CD14-positive monocyte (primary cell): ENCODE results near the gene BRICD5. TPM values are rescaled to one million over a fixed set of nuclear protein-coding genes. Genes with fewer than 3 reads are reported as not detected.

ENCODE experiments used
- DNase-seq, 3 donors: peaks; one replicate each; pipeline ENCODE4 v3.0.0-alpha.2; 2011 to 2022
- H2AFZ ChIP-seq: 2 replicates; pipeline ENCODE4 v1.6.0; 2012; ENCODE audit warnings: mild to moderate bottlenecking, low read depth, low read length, inconsistent platforms; ENCODE audit not compliant: insufficient read depth, poor library complexity, severe bottlenecking
- H3K27ac ChIP-seq, 2 donors: 1 replicate in 1 of 2; 2 replicates in 1 of 2; pipeline ENCODE4 v1.5.1; 2012 to 2013; ENCODE audit warnings: low read length in 2 of 2, control low read depth in 1 of 2, inconsistent platforms in 1 of 2, low read depth in 1 of 2, mild to moderate bottlenecking in 1 of 2
- H3K27me3 ChIP-seq, 2 donors: one replicate each; pipeline versions ENCODE4 v1.6.0 to v1.6.1; 2011 to 2013; ENCODE audit warnings: low read length in 2 of 2; ENCODE audit not compliant: control insufficient read depth in 2 of 2, insufficient read depth in 2 of 2
- H3K36me3 ChIP-seq, 2 donors: replicated peaks in 1 of 2; 1 replicate in 1 of 2; 2 replicates in 1 of 2; pipeline versions ENCODE4 v1.5.1 to v1.6.1; 2012 to 2013; ENCODE audit warnings: low read length in 2 of 2, control low read depth in 1 of 2, inconsistent platforms in 1 of 2, mild to moderate bottlenecking in 1 of 2; ENCODE audit not compliant: insufficient read depth in 2 of 2, control insufficient read depth in 1 of 2
- H3K4me1 ChIP-seq, 2 donors: 1 replicate in 1 of 2; 2 replicates in 1 of 2; pipeline versions ENCODE4 v1.5.1 to v1.6.1; 2012 to 2013; ENCODE audit warnings: low read length in 2 of 2, control low read depth in 1 of 2, inconsistent platforms in 1 of 2, mild to moderate bottlenecking in 1 of 2, moderate library complexity in 1 of 2; ENCODE audit not compliant: insufficient read depth in 2 of 2, control insufficient read depth in 1 of 2
- H3K4me2 ChIP-seq: replicated peaks from 2 replicates; pipeline ENCODE3; 2012; ENCODE audit warnings: low read length, moderate library complexity, mild to moderate bottlenecking; ENCODE audit not compliant: poor library complexity, severe bottlenecking; ENCODE audit errors: extremely low read depth
- H3K4me3 ChIP-seq, 3 experiments: fragments of 200-600 bp in 1 of 3; sonication (generic) in 1 of 3; replicated peaks in 1 of 3; 1 replicate in 2 of 3; 2 replicates in 1 of 3; pipeline ENCODE4 v1.5.1; 2011 to 2013; ENCODE audit warnings: low read length in 3 of 3, mild to moderate bottlenecking in 3 of 3, control low read depth in 2 of 3, low read depth in 2 of 3, inconsistent platforms in 1 of 3, moderate library complexity in 1 of 3
- H3K79me2 ChIP-seq: 2 replicates; pipeline ENCODE4 v1.6.0; 2012; ENCODE audit warnings: mild to moderate bottlenecking, control low read depth, inconsistent platforms, low read length, moderate library complexity; ENCODE audit not compliant: insufficient read depth
- H3K9ac ChIP-seq: 2 replicates; pipeline ENCODE4 v1.6.0; 2017; ENCODE audit warnings: low read length, mild to moderate bottlenecking; ENCODE audit not compliant: insufficient read depth, poor library complexity, severe bottlenecking
- H3K9me3 ChIP-seq, 2 donors: replicated peaks in 1 of 2; 1 replicate in 1 of 2; 2 replicates in 1 of 2; pipeline versions ENCODE4 v1.5.1 to v1.6.1; 2012 to 2013; ENCODE audit warnings: low read length in 2 of 2, control low read depth in 1 of 2; ENCODE audit not compliant: control insufficient read depth in 1 of 2, insufficient read depth in 1 of 2
- H4K20me1 ChIP-seq: 2 replicates; pipeline ENCODE4 v1.6.0; 2012; ENCODE audit warnings: mild to moderate bottlenecking, low read length, control low read depth, moderate library complexity; ENCODE audit not compliant: insufficient read depth
- H3K27ac Mint-ChIP-seq, 7 donors: one replicate each; pipeline ENCODE4 v1.8.0; 2020; ENCODE audit warnings: mild to moderate bottlenecking in 7 of 7, mixed read lengths in 7 of 7, moderate library complexity in 6 of 7, inconsistent platforms in 2 of 7
- H3K27me3 Mint-ChIP-seq, 3 donors: one replicate each; pipeline ENCODE4 v1.8.0; 2021 to 2022; ENCODE audit warnings: low read depth in 3 of 3, mild to moderate bottlenecking in 3 of 3, mixed read lengths in 3 of 3, moderate library complexity in 3 of 3, inconsistent platforms in 1 of 3
- H3K36me3 Mint-ChIP-seq, 2 donors: one replicate each; pipeline ENCODE4 v1.8.0; 2020; ENCODE audit warnings: mixed read lengths in 2 of 2, inconsistent platforms in 1 of 2, mild to moderate bottlenecking in 1 of 2
- H3K4me1 Mint-ChIP-seq: one replicate; pipeline ENCODE4 v1.8.0; 2020; ENCODE audit warnings: mild to moderate bottlenecking, mixed read lengths
- H3K4me3 Mint-ChIP-seq, 2 donors: one replicate each; pipeline ENCODE4 v1.8.0; 2020; ENCODE audit warnings: mild to moderate bottlenecking in 2 of 2, mixed read lengths in 2 of 2, moderate library complexity in 1 of 2
- H3K9me3 Mint-ChIP-seq, 7 donors: one replicate each; pipeline ENCODE4 v1.8.0; 2020 to 2022; ENCODE audit warnings: mixed read lengths in 7 of 7, mild to moderate bottlenecking in 6 of 7, moderate library complexity in 6 of 7, inconsistent platforms in 2 of 7
- WGBS: methylation state at CpG from one replicate; pipeline ENCODE4 v1.1.5; 2013; ENCODE audit warnings: missing lambda C conversion rate; ENCODE audit not compliant: insufficient coverage; 5-methylcytosine and 5-hydroxymethylcytosine counted together
- intact Hi-C, 2 donors: fragments of 100-400 bp; cut with micrococcal nuclease; formaldehyde crosslinking; loops; one replicate each; pipeline versions ENCODE4 v1.15.0 to v1.15.1; 2023
- polyA plus RNA-seq, 3 donors: library from polyadenylated mRNA; depleted of rRNA in 1 of 3; unstranded in 2 of 3; stranded (reverse) in 1 of 3; fragments of 300-500 nt in 2 of 3; fragments of >200 nt in 1 of 3; fragmentation: Illumina TruSeq in 2 of 3; gene quantifications; 1 replicate in 2 of 3; 2 replicates in 1 of 3; pipeline ENCODE4 v1.2.3, GENCODE V29; 2012 to 2021
- TF ChIP-seq, protein P1 (sequence below): fragments of 200-600 bp; IDR thresholded peaks from one replicate; pipeline ENCODE4 v1.8.0; 2022; ENCODE audit warnings: antibody characterized with exemption, mild to moderate bottlenecking

BRICD5 gene
- polyA plus RNA-seq, 3 donors = 8.8 TPM; not detected in 2

DNA sequence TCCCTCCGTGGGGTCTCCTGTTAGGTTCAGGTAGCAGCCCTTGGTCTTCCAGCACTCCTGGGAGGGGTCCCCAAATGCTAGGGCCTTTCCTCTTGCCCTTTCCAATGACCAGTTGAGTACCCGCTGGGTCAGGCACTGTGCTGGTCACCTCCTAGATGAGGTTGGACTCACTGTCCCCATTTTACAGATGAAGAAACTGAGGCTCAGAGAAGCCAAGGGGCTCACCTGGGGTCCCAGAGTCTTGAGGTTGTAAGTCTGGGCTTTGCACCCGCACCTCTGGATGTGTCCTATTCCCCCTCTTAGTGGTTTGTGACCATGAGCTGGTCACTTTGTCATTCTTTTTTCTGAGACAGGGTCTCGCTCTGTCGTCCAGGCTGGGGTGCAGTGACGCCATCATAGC lies 12.9 kb downstream of the BRICD5 start:
- intact Hi-C loops = loop anchor here in 1 of 2 donors (5.0 kb wide), 1 partner anchor 55 kb away; the partner anchor contains the start of gene ECI1

DNA sequence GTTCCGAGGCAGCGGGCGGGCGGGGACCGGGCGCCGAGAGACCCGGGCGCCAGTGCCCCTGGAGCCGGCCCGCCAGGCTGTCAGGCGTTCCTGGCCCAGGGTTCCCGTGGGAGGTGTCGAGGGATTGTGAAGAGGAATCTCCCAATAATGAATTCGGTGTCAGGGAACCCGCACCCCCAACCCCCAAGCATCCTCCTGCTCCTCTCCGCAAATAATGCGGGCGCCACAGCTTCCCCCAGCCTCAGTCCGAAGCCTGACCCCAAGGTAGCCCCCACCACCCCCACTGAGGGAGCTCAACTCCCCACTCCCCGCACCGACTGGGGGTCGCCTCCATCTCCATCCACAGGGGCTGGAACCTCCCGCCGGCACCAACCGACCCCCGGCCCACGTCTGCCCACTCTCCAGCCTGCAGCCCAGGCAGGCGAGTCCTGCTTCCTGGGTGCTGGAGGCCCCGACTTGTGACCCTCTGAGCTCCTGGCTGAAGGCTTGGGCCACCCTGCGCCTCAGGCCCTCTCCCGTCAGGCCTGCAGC lies 13.6 kb downstream of the BRICD5 start:
- Histone ChIP-seq H3K9me3 (peaks cover 0 to 7% of the 10 kb centered on the region in 2 donors), H3K27me3 (peaks cover 35 to 56% of the 10 kb centered on the region in 2 donors), H3K9ac (no peak overlapping the region), H3K4me1 (peaks cover 3 to 7% of the 10 kb centered on the region in 2 donors), H4K20me1 (no peaks in the 10 kb centered on the region), H3K27ac (no peak overlapping the region), H3K4me2 (no peak overlapping the region), H3K4me3 (no peak overlapping the region), H3K36me3 (no peaks in the 10 kb centered on the region), H2AFZ (no peak overlapping the region), H3K79me2 (no peaks in the 10 kb centered on the region)
- Mint-ChIP-seq H3K4me3 (peak overlapping the region; percentile 27 to 76), H3K27me3 (peaks cover 52 to 82% (median 60%) of the 10 kb centered on the region in 3 donors), H3K9me3 (peaks cover 0 to 16% (median 4%) of the 10 kb centered on the region in 7 donors), H3K4me1 (peaks cover 4% of the 10 kb centered on the region), H3K27ac (no peak overlapping the region), H3K36me3 (no peaks in the 10 kb centered on the region)
- TF ChIP-seq, protein P1, sequence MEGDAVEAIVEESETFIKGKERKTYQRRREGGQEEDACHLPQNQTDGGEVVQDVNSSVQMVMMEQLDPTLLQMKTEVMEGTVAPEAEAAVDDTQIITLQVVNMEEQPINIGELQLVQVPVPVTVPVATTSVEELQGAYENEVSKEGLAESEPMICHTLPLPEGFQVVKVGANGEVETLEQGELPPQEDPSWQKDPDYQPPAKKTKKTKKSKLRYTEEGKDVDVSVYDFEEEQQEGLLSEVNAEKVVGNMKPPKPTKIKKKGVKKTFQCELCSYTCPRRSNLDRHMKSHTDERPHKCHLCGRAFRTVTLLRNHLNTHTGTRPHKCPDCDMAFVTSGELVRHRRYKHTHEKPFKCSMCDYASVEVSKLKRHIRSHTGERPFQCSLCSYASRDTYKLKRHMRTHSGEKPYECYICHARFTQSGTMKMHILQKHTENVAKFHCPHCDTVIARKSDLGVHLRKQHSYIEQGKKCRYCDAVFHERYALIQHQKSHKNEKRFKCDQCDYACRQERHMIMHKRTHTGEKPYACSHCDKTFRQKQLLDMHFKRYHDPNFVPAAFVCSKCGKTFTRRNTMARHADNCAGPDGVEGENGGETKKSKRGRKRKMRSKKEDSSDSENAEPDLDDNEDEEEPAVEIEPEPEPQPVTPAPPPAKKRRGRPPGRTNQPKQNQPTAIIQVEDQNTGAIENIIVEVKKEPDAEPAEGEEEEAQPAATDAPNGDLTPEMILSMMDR = no peak
- intact Hi-C loops = loop anchor here in 1 of 2 donors (5.0 kb wide), 1 partner anchor 55 kb away; the partner anchor contains the start of gene ECI1
- no peak for DNase-seq
- 26% methylated on average over 20 of the region's 32 CpGs for WGBS

More for the DNA sequence above, 12.9 kb downstream of the BRICD5 start:
- no peaks in the 10 kb centered on the region for H3K36me3 Mint-ChIP-seq
- H3K4me3 ChIP-seq = no peak overlapping the region
- WGBS = 76% methylated on average over 5 of the region's 6 CpGs
- peaks cover 4% of the 10 kb centered on the region for H3K4me1 Mint-ChIP-seq
- no peak overlapping the region for H3K27ac ChIP-seq
- no peaks in the 10 kb centered on the region for H3K36me3 ChIP-seq
- H3K27me3 ChIP-seq = peaks cover 35 to 56% of the 10 kb centered on the region in 2 donors
- DNase-seq = no peak
- peaks cover 0 to 7% of the 10 kb centered on the region in 2 donors for H3K9me3 ChIP-seq
- peak overlapping the region in 1 of 2 donors; percentile 76 for H3K4me3 Mint-ChIP-seq
- no peak overlapping the region for H3K9ac ChIP-seq
- TF ChIP-seq, protein P1 = no peak
- H3K79me2 ChIP-seq = no peaks in the 10 kb centered on the region
- no peak overlapping the region for H3K27ac Mint-ChIP-seq
- H2AFZ ChIP-seq = no peak overlapping the region
- peaks cover 3 to 7% of the 10 kb centered on the region in 2 donors for H3K4me1 ChIP-seq
- H3K27me3 Mint-ChIP-seq = peaks cover 52 to 79% (median 60%) of the 10 kb centered on the region in 3 donors
- H4K20me1 ChIP-seq = no peaks in the 10 kb centered on the region
- peaks cover 0 to 18% (median 6%) of the 10 kb centered on the region in 7 donors for H3K9me3 Mint-ChIP-seq
- H3K4me2 ChIP-seq = no peak overlapping the region
